ENCODE data around the gene RALGDS.
"Not testable (repeated sequence)": the region's sequence is repeated elsewhere in the genome, so short reads cannot be mapped to it uniquely, and the experiment has no call there.

Gene RALGDS

GRCh38 chr9:133086212-133086860, 34.7 kb downstream of the RALGDS start:
- not testable (repeated sequence) for DNase-seq

- DNase-seq: not testable (repeated sequence)
Measured at GRCh38 chr9:133083688-133084087, 37.4 kb downstream of the RALGDS start.

GRCh38 chr9:133081957-133082644, 38.9 kb downstream of the RALGDS start:
- not testable (repeated sequence) for DNase-seq

GRCh38 chr9:133080786-133081779, 40.0 kb downstream of the RALGDS start:
- DNase-seq: not testable (repeated sequence)

- no peak for DNase-seq
Measured at GRCh38 chr9:133080161-133080560, 40.9 kb downstream of the RALGDS start.

GRCh38 chr9:133078486-133078885, 42.6 kb downstream of the RALGDS start:
- DNase-seq: no peak

GRCh38 chr9:133076691-133077090, 44.3 kb downstream of the RALGDS start:
- no peak for DNase-seq

GRCh38 chr9:133075925-133076630, 45.0 kb downstream of the RALGDS start:
- DNase-seq: no peak

GRCh38 chr9:133074111-133074651, 46.9 kb downstream of the RALGDS start:
- DNase-seq: no peak

GRCh38 chr9:133073086-133074014, 47.7 kb downstream of the RALGDS start:
- DNase-seq: no peak

GRCh38 chr9:133072210-133072609, 48.8 kb downstream of the RALGDS start:
- DNase-seq: not testable (repeated sequence)

GRCh38 chr9:133071484-133072150, 49.4 kb downstream of the RALGDS start:
- DNase-seq: no peak

GRCh38 chr9:133070985-133071384, 50.1 kb downstream of the RALGDS start:
- DNase-seq: not testable (repeated sequence)

GRCh38 chr9:133070500-133070961, 50.5 kb downstream of the RALGDS start:
- not testable (repeated sequence) for DNase-seq

GRCh38 chr9:133068431-133068830, 52.6 kb downstream of the RALGDS start:
- DNase-seq: not testable (repeated sequence)

- DNase-seq: no peak
Measured at GRCh38 chr9:133067813-133068212, 53.2 kb downstream of the RALGDS start.

GRCh38 chr9:133067006-133067405, 54.0 kb downstream of the RALGDS start:
- DNase-seq: no peak

GRCh38 chr9:133066181-133066983, 54.7 kb downstream of the RALGDS start:
- no peak for DNase-seq

- DNase-seq: no peak
Measured at GRCh38 chr9:133065070-133065388, 56.0 kb downstream of the RALGDS start.
